GM19467 (cell line): ENCODE data around the gene PEAK1.
"Not testable (repeated sequence)": the region's sequence is repeated elsewhere in the genome, so short reads cannot be mapped to it uniquely, and the experiment has no call there.

Source experiments
- ATAC-seq: cut with Tn5 transposase; IDR thresholded peaks from one replicate; pipeline ENCODE4 v1.9.1; 2021; ENCODE audit warnings: mild to moderate bottlenecking, moderate library complexity; ENCODE audit not compliant: unreplicated experiment

PEAK1 gene

DNA sequence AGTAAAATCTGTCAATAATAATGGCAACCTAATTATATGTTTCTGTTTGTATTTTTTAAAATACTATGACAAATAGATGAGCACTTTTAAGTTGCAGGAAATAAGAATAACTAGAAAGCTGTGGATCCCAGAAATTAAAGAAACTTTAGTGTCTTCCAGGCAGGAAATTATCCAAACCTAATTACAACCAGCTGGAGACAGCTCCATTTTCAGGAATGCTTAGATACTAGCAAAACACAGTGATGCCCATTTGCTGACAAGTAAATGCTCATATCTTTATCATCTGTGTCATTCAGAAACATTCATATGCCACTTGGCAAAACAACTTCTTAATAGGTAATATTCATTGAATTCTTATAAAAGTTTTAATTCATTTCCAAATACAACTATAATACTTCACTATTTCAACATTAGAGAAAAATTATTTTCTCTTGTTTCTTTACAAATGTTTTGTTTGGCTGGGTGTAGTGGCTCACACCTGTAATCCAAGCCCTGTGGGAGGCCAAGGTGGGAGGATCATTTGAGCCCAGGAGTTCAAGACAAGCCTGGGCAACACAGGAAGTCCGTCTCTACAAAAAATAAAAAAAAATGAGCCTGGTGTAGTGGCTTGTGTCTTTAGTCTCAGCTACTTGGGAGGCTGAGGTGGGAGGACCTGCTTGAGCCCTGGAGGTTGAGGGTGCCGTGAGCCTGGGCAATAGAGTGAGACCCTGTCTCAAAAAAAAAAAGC lies 179.9 kb downstream of the PEAK1 start:
- ATAC-seq: no peak

- ATAC-seq: no peak
Measured at GRCh38 chr15:77235566-77235965, 184.3 kb downstream of the PEAK1 start.

DNA sequence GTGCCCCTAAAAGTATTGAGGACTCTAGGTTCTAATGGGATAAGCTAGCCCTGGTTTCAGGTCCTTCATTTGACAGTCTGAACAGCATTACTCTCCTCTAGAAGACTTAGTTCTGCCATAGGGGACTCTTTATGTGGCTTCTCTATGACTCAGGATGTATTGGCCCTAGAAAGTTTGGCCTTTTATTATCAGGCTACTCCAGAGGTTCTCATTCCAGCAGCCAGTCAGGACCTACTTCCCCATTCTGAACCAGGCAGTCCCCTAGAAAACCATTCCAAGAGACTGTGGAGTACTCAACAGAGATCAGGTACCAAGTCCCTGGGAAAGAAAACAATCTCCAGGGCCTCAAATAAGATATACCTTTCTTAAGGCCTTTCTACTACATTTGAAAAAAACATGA lies 191.1 kb downstream of the PEAK1 start:
- no peak for ATAC-seq

- ATAC-seq: no peak
Measured at GRCh38 chr15:77226652-77227051, 193.3 kb downstream of the PEAK1 start.

- no peak for ATAC-seq
Measured at GRCh38 chr15:77225646-77226045, 194.3 kb downstream of the PEAK1 start.

GRCh38 chr15:77225088-77225487 lies 194.8 kb downstream of the PEAK1 start:
- ATAC-seq: no peak

- ATAC-seq: no peak
Measured at GRCh38 chr15:77224352-77224751, 195.6 kb downstream of the PEAK1 start.

- ATAC-seq: no peak
Measured at GRCh38 chr15:77221708-77222107, 198.2 kb downstream of the PEAK1 start.

DNA sequence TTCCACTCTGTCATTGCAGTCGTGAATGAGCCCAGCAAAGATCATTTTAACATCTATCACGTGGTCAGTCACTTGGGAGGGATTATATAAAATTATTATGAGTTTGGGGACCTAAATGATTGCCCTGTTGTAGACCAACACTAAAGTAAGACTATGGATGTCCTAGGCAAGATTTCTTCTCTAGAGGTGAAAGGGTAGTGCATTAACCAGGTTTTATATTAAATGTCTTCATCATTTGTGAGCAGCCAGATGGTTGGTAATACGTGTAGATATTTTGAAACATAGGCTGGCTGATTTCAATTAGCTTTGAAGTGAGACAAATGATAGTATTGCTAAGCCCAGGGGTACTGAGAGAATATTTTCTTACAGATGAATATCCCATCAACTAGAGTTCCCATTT lies 198.7 kb downstream of the PEAK1 start:
- no peak for ATAC-seq

- ATAC-seq: no peak
Measured at GRCh38 chr15:77219841-77220240, 200.1 kb downstream of the PEAK1 start.

DNA sequence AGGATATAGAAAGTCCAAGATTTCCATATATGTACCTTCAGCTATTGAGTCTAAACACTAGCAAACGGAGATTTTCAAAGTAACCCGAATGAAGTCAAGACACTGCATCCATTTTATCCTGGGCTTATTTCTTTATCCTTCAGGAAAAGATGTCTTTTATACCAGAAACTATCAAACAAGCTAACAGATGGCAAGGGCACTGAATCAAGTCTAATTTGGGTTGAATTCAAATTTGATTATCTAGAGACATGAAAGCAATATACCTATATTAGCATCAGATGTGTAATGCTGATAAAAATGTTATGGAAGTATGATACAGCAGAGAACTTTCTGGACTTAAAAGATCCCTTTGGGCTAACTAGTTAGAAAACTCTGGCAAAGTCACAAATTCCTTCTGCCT lies 210.7 kb downstream of the PEAK1 start:
- ATAC-seq: no peak

DNA sequence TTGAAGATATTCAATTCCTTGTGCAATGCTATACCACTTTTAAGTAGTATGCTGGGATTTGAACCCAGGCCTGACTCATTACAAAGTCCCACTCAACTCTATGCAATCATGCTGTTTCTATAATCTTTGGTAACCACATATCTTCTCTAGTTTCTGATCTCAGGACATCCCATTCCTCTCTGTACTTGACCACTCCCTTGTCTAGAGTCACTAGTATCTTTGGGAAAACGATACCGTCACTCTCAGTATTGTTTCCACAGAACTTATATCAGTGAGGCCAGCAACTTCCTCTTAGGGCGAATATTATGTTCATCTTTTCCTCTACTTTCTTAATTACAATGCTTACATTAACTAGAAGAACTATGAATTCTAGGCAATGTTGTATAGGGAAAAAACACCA lies 211.7 kb downstream of the PEAK1 start:
- ATAC-seq: no peak

DNA sequence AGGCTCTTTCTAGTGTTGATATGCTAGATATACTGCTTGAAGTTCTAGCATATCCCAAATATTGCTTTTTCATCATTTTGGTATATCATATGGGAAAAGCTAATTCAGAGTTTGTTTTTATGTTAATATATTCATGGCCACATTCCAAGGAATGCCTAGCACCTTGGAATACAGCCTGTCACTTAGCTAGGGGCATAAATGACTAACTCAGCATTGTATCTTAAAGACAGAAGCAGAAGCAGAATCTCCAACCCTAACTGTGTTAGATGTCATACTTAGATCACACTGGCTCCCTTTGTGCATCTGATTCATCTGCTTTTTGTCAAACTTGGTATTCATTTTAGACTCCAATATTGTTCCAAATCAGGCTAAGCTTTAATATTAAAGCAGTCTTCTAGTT lies 218.2 kb downstream of the PEAK1 start:
- no peak for ATAC-seq

- ATAC-seq: no peak
Measured at GRCh38 chr15:77196381-77196780, 223.5 kb downstream of the PEAK1 start.

- ATAC-seq: no peak
Measured at GRCh38 chr15:77195586-77195985, 224.3 kb downstream of the PEAK1 start.

DNA sequence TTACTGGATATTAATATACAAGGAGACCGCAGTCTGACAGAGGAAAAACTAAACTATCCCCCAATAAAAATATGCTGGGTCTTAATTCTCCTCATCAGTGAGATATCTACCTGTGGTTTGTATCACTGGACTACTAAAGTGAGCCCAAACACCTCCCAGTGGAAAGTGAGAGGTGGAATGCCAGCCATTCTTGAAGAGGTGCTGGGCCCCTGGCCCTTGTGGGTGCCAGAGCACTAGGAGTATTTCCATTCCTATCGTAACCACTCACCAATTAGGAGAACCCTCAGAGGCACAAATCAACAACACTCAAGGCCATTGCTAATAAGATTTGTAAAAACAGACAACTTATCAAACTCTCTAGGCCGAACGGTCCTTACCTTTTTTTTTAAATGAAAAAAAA lies 227.5 kb downstream of the PEAK1 start:
- no peak for ATAC-seq

DNA sequence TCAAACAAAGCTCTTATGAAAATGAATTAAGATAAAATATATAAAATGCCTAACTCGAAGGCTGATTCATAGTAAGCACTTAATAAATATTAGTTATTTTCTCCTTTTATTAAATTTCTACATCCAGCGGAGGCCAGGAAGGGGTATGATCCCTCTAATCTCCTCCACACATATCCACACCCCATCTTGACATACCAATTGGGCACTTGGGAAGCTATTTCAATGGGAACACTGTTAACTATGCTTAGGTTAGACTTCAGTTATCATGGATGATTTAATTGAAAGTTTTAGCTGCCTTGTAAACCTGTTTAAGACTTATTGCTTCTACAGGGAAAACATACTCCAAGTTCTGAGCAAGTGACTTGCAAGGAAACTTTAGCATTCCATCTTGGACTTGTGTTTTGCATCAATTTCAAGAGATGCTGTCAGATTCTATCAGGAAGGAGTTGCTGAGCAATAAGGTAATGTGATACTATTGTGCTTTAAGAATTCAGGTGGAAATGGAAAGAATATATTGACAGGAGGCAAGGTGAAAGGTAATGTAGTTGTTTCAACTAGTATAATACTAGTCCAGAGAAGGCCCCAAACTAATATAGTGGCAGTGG lies 228.6 kb downstream of the PEAK1 start:
- ATAC-seq: no peak

GRCh38 chr15:77187751-77188464 lies 232.0 kb downstream of the PEAK1 start:
- no peak for ATAC-seq

GRCh38 chr15:77186594-77187011 lies 233.3 kb downstream of the PEAK1 start:
- no peak for ATAC-seq

DNA sequence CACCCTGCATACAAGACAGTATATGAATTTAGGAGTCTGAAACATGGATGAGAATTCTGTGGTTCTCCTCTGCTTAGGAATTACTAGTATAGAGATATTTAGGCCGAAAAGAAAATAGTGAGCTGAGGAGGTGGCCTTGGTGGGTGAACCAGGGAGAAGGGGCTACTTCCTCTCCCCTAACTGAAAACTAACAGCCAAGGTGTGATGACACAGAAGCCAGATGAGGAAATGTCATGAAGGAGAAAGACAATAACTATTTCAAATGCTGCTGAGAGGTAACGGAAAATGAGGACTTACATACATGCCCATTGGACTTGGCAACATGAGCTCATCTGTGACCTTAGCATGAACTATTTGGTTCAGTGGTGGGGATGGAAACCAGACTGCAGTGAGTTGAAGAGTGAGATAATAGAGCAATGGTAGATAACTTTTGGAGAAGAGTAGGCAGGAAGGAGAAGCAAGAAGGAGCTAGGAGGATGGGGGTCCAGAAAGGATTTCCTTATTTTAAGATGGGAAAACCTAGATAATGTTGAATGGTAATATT lies 234.6 kb downstream of the PEAK1 start:
- ATAC-seq: no peak

GRCh38 chr15:77184352-77184751 lies 235.6 kb downstream of the PEAK1 start:
- ATAC-seq: not testable (repeated sequence)

- ATAC-seq: no peak
Measured at GRCh38 chr15:77183066-77183465, 236.8 kb downstream of the PEAK1 start.
